Measurements from ENCODE around the gene PRKG1. TPM values are rescaled to one million over a fixed set of nuclear protein-coding genes. Genes with fewer than 3 reads are reported as not detected.
"Not testable (repeated sequence)": the region's sequence is repeated elsewhere in the genome, so short reads cannot be mapped to it uniquely, and the experiment has no call there.

The PRKG1 gene
- total RNA-seq, 1 donor from 2014 or later, result 1.2 TPM

- DNase-seq (ENCODE audit: low spot score), result no peak
- no peak for ATAC-seq
Measured at GRCh38 chr10:51313773-51314478, 239.6 kb downstream of the PRKG1 start.

DNA sequence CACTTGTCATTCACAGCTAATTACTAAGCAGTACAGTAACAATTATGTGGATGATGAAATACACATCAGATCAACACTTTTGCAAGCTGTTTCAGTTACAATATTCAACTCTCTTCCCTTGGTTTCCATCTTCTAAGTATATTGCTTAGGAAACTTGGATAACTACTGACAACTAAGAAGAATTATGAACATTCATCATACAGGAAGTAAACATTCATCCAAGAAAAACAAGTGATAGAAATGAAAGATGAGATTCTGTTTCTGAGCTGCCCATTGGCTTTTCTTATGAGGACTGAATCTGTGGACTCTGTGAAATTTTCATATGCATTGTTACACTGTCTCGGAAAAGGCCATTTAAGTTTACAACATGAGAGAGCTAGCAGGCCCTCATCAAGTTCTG, 240.2 kb downstream of the PRKG1 start:
- DNase-seq (ENCODE audit: low spot score), result no peak
- ATAC-seq, result no peak

DNA sequence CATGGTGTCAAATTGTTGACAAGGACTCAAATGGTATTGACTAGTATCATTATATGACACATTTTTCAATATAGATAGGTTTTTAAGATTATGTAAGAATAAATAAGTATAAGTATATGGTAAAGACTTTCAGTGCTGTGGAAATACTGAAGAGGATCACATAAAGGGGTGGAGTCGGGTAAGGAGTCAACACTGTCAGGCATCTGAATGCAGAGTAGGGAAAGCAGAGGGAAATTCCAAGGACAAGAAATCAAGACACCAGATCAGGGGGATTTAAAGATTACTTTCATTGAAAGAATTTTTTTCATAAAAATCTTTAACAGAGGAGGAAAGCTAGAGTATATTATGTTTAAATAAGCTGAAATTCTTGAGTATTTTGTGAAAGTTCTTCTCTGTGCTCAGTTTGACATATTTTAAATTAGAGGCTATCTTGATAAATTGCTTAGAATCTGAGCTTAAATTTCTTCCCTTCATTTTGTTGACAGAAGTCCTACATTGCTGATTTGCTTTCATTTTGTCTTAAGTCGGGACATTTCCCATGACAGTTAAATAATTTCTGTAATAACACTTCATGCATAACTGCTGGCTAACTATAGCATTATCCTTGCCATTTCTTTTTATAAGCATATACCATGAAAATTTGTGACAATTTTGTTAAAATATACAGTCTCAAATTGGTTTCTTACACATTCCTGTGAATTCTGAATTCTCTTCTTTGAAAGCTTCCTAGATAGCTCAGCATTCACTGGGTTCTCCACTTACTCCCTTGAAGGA, 244.3 kb downstream of the PRKG1 start:
- ATAC-seq (no peak), DNase-seq (ENCODE audit: low spot score) (no peak)

DNA sequence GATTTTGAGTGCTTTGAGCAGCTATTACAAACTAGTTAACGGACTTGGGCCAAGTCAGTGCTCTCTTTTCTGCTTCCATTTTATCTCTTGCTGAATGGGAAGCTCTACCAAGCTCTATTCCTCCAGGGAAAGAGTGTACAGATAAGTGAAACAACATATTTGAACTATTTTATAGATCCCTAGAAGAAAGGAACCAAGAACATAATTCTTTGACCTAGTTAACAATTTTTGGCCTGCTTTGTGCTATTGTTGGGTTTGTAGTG, 244.8 kb downstream of the PRKG1 start:
- ATAC-seq (no peak), DNase-seq (ENCODE audit: low spot score) (no peak)

- no peak for ATAC-seq
- DNase-seq (ENCODE audit: low spot score), result no peak
Measured at GRCh38 chr10:51321300-51321699, 247.0 kb downstream of the PRKG1 start.

DNA sequence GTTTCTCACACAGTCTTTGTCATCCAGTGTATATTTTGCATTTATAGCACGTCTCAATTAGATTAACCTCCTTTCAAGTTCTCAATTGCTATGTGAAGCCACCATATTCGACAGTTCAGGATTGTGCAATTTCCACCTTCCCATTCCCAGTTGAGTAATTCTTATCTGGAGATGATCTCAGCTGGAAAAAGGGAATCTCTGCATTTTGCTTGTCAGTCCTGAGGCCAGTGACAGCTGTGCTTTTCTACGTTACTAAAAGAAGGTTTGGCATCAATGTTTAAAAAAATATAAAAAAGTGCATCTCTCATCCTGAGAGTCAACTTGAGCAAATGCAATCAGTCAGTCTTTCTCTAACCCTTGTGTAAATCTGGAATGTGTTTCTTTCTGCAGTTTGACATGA, 247.7 kb downstream of the PRKG1 start:
- ATAC-seq, result no peak
- DNase-seq (ENCODE audit: low spot score), result no peak

- DNase-seq (ENCODE audit: low spot score), result no peak
- ATAC-seq, result no peak
Measured at GRCh38 chr10:51325649-51326048, 251.4 kb downstream of the PRKG1 start.

GRCh38 chr10:51326174-51326573, 251.9 kb downstream of the PRKG1 start:
- ATAC-seq (no peak), DNase-seq (ENCODE audit: low spot score) (no peak)

GRCh38 chr10:51327432-51327831, 253.1 kb downstream of the PRKG1 start:
- ATAC-seq (no peak), DNase-seq (ENCODE audit: low spot score) (no peak)

DNA sequence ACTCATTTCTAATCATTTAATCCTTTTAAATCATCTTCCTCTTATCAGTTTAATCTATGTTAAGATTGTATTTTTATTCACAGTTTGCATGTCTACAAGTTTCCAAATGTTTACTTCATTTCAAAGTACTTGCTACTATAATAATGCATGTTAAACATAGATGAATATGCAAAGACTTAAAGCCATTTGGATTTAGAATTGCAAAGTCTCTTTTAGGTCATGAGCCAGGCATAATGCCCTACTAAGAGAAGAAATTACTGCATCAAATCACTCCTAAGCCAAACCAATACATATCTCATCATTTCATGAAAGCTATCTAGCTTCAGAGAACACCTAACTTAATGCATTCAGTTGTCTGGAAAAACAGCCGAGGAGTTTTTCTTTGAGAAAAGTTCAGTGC, 266.1 kb downstream of the PRKG1 start:
- DNase-seq (ENCODE audit: low spot score), result no peak
- ATAC-seq, result no peak

DNA sequence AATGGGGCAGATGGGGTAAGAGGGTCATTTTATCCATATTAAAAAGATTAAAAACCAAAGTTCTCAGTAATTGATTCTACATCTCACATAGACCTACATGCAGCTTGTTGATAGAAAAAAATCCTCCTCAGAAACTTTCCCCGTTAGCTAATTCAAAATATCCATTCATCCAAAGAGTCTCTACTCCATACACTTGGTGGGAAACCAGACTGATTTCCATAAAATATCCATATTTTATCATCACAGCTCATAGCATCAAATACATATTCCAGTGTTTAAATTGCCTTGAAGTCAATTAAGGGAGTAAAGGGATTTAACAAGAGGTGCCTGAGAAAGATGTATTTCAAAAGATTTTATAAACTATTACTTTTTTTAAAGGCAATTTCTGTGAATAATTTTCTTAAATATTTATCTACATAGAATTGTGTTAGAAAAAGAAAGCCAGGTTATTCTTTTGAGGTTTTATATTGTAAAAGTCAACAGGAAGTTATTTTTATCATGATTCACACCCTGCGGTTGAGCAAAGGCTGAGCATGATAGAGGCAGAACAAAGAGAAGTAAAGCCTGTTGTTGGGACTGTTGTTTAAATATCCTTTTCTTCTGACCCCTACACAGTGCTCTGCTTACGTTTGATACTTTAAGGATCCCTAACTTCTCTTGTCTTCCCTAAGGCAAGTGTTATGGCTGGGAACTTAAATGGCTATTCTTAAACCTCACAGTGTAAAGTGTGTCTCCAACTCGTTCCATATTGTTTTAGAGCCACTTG, 266.7 kb downstream of the PRKG1 start:
- ATAC-seq (no peak), DNase-seq (ENCODE audit: low spot score) (no peak)

DNA sequence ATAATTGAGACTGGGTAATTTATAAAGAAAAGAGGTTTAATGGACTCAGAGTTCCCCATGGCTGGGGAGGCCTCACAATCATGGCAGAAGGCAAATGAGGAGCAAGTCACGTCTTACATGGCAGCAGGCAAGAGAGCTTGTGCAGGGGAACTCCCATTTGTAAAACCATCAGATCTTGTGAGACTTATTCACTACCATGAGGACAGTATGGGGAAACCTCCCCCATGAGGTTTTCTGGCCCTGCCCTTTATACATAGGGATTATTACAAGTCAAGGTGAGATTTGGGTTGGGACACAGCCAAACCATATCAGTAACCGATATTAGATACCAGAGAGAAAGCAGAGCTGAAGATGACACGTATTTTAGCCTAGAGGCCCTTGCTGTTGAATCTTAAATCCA, 267.5 kb downstream of the PRKG1 start:
- DNase-seq (ENCODE audit: low spot score); ATAC-seq: not testable (repeated sequence)

- ATAC-seq, result no peak
- no peak for DNase-seq (ENCODE audit: low spot score)
Measured at GRCh38 chr10:51342381-51342780, 268.1 kb downstream of the PRKG1 start.

- no peak for DNase-seq (ENCODE audit: low spot score)
- no peak for ATAC-seq
Measured at GRCh38 chr10:51343391-51343790, 269.1 kb downstream of the PRKG1 start.

- no peak for ATAC-seq
Measured at GRCh38 chr10:51344371-51344770, 270.1 kb downstream of the PRKG1 start.

DNA sequence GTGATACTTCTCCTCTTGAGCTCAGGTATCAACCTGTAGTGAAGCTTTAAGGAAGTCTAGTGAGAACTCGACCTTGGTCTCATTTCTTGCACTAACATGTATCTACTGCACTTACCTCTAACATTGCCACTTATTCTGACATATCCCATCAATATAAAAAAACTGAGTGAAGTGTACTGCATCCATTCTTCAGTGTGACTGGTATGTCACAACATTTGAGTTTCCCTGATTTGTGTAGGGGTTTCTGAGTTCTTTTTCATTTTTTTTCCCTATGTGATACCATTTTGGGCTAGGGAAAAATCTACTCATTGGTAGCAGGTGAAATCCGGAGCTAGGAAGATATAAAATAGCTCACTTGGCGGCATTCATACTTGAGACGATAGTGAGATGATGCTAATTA, 274.3 kb downstream of the PRKG1 start:
- no peak for DNase-seq (ENCODE audit: low spot score)
- ATAC-seq, result no peak

More at GRCh38 chr10:51344371-51344770, 270.1 kb downstream of the PRKG1 start:
- no peak for DNase-seq (ENCODE audit: low spot score)

DNA sequence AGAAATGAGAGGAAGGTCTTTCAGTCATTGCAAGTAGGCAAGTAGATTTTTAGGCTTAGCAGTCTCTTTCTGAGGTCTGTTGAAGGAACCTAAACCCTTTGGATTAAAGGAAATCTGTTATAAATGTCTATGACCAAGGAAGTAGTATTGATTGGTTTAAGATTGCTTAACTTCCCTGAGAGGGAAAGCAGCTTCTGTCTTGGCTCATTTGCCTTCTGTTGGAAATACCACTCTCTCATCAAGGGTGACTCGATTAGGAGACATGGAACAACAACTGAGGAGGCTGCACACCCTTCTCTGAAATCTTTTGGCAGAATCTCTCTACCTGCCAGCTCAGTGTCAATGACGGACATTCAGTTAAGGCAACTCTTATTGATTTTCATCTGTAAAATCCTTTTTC, 282.9 kb downstream of the PRKG1 start:
- ATAC-seq (no peak), DNase-seq (ENCODE audit: low spot score) (no peak)

DNA sequence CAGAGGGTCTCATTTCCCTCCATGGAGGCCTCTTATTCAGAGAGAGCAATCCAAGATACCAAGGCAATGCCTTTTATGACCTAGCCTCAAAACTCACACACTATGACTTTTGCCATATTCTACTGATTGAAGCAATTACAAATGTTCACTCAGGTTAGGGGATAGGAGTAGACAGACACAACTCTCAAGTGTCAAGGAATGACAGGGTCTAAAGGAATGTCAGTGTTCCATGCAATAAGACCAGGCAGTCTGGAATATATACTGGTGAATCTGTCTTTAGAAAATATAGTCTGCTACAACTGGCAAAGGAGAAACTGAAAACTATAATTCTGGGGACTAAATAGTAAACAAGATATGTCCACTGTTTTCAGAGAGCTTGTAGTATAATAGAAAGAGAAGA, 283.9 kb downstream of the PRKG1 start:
- DNase-seq (ENCODE audit: low spot score) (no peak), ATAC-seq (no peak)

- no peak for DNase-seq (ENCODE audit: low spot score)
- no peak for ATAC-seq
Measured at GRCh38 chr10:51363415-51363814, 289.1 kb downstream of the PRKG1 start.

- no peak for DNase-seq (ENCODE audit: low spot score)
- no peak for ATAC-seq
Measured at GRCh38 chr10:51364674-51365073, 290.4 kb downstream of the PRKG1 start.

GRCh38 chr10:51366044-51366443, 291.8 kb downstream of the PRKG1 start:
- DNase-seq (ENCODE audit: low spot score) (no peak), ATAC-seq (no peak)

DNA sequence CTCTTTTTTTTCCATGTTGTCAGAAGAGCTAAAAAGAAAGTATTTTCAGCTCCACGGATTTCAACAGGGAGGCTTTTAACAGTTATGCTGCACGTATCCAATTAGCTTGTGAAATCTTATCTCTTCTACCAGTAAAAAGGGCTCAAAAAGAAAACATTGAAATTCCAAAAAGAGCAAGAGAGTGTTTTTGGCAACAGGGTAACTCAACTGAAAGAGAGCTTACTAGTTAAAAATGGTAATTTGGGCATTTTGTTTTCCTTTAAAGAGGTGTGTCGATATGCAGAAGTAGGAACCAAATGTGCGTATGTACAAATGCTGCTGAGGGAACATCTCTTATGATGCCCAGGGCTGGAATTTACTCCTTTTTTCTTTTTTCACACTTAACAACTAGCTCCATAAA, 292.8 kb downstream of the PRKG1 start:
- ATAC-seq (no peak), DNase-seq (ENCODE audit: low spot score) (no peak)

Measured in left lobe of liver (tissue), 2 donors.